Astrocyte of the spinal cord (primary cell): Measurements from ENCODE around the gene RAVER2.

Experiments used
- DNase-seq: peaks from one replicate; pipeline ENCODE4 v3.0.0; 2011; ENCODE audit warnings: low read depth, low spot score
- H3K4me3 ChIP-seq: 2 replicates; pipeline ENCODE4 v1.5.1; 2011; ENCODE audit warnings: low read depth, mild to moderate bottlenecking, low read length, moderate library complexity
- in situ Hi-C: cut with HindIII; loops from 2 replicates; pipeline ENCODE4 v1.10.0; 2017; ENCODE audit warnings: low sequenced_read_pairs
- TF ChIP-seq, protein P1 (sequence below): IDR thresholded peaks from 2 replicates; pipeline ENCODE4 v1.5.1; 2012; ENCODE audit warnings: low read depth, mild to moderate bottlenecking, low read length, inconsistent platforms

Gene RAVER2

GRCh38 chr1:64866689-64867088 lies 121.8 kb downstream of the RAVER2 start:
- in situ Hi-C loops, result no loop called here
- DNase-seq, result no peak
- TF ChIP-seq, protein P1, sequence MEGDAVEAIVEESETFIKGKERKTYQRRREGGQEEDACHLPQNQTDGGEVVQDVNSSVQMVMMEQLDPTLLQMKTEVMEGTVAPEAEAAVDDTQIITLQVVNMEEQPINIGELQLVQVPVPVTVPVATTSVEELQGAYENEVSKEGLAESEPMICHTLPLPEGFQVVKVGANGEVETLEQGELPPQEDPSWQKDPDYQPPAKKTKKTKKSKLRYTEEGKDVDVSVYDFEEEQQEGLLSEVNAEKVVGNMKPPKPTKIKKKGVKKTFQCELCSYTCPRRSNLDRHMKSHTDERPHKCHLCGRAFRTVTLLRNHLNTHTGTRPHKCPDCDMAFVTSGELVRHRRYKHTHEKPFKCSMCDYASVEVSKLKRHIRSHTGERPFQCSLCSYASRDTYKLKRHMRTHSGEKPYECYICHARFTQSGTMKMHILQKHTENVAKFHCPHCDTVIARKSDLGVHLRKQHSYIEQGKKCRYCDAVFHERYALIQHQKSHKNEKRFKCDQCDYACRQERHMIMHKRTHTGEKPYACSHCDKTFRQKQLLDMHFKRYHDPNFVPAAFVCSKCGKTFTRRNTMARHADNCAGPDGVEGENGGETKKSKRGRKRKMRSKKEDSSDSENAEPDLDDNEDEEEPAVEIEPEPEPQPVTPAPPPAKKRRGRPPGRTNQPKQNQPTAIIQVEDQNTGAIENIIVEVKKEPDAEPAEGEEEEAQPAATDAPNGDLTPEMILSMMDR, result no peak
- H3K4me3 ChIP-seq, result no peak overlapping the region

GRCh38 chr1:64867266-64867665 lies 122.4 kb downstream of the RAVER2 start:
- H3K4me3 ChIP-seq, result no peak overlapping the region
- TF ChIP-seq, protein P1, result no peak
- DNase-seq, result no peak
- in situ Hi-C loops, result no loop called here

- no peak overlapping the region for H3K4me3 ChIP-seq
- in situ Hi-C loops, result no loop called here
- DNase-seq, result no peak
- TF ChIP-seq, protein P1, result no peak
Observed at GRCh38 chr1:64871256-64871655, 126.4 kb downstream of the RAVER2 start.

- TF ChIP-seq, protein P1, result no peak
- in situ Hi-C loops, result no loop called here
- no peak overlapping the region for H3K4me3 ChIP-seq
- DNase-seq, result no peak
Observed at GRCh38 chr1:64872067-64872466, 127.2 kb downstream of the RAVER2 start.

- DNase-seq, result no peak
- TF ChIP-seq, protein P1, result no peak
- in situ Hi-C loops, result no loop called here
- H3K4me3 ChIP-seq, result no peak overlapping the region
Observed at GRCh38 chr1:64873576-64873975, 128.7 kb downstream of the RAVER2 start.

- H3K4me3 ChIP-seq, result no peak overlapping the region
- in situ Hi-C loops, result no loop called here
- TF ChIP-seq, protein P1, result no peak
- no peak for DNase-seq
Observed at GRCh38 chr1:64874666-64875065, 129.8 kb downstream of the RAVER2 start.

DNA sequence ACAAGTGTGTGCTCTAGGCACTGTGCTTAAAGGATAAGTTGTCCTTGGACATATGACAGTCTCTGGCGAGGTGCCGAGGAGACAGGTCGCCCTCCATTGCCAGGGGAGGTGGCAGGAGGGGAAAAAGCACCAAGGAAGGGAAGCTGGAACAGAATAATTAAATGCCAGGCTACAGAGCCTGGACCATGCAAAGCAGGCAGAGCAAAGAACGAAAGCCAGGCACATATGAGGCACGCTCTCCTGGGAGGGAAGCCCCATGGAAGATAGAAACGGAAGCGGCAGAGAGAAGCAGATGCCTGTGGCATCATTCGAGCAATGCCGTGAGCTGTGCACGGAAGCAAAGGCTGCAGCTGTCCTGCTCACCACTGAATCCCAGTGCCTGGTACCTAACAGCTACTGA lies 130.2 kb downstream of the RAVER2 start:
- no peak overlapping the region for H3K4me3 ChIP-seq
- in situ Hi-C loops, result no loop called here
- TF ChIP-seq, protein P1, result no peak
- DNase-seq, result no peak
